OCI-LY1 (cell line): ENCODE measurements around the gene AKIRIN2.

Experiments used
- H2AFZ ChIP-seq: fragments of 200-600 bp; sonication (generic), shearing (Covaris generic); 2 replicates; pipeline ENCODE4 v1.6.0; 2014; ENCODE audit warnings: antibody characterized with exemption, mild to moderate bottlenecking, low read length
- H3F3A ChIP-seq: fragments of 200-600 bp; sonication (generic), shearing (Covaris generic); 2 replicates; pipeline ENCODE4 v1.6.0; 2014; ENCODE audit warnings: mild to moderate bottlenecking, antibody characterized with exemption, low read length, moderate library complexity; ENCODE audit not compliant: insufficient read depth
- H3K27ac ChIP-seq: fragments of 200-600 bp; sonication (generic); 2 replicates; pipeline ENCODE4 v1.5.1; 2014; ENCODE audit warnings: low read length, mixed run types, mild to moderate bottlenecking, low read depth; ENCODE audit not compliant: poor library complexity, severe bottlenecking
- H3K27me3 ChIP-seq: fragments of 200-600 bp; sonication (generic); 2 replicates; pipeline ENCODE4 v1.6.0; 2014; ENCODE audit warnings: antibody characterized with exemption, mild to moderate bottlenecking, low read length, moderate library complexity; ENCODE audit not compliant: insufficient read depth
- H3K36me3 ChIP-seq: fragments of 200-600 bp; sonication (generic); 2 replicates; pipeline ENCODE4 v1.6.1; 2014; ENCODE audit warnings: mild to moderate bottlenecking, antibody characterized with exemption, low read length, moderate library complexity, mixed read lengths; ENCODE audit not compliant: insufficient read depth
- H3K4me1 ChIP-seq: fragments of 200-600 bp; sonication (generic); 2 replicates; pipeline ENCODE4 v1.5.1; 2014; ENCODE audit warnings: mild to moderate bottlenecking, low read length, moderate library complexity; ENCODE audit not compliant: insufficient read depth, severe bottlenecking
- H3K4me2 ChIP-seq: fragments of 200-600 bp; sonication (generic), shearing (Covaris generic); 2 replicates; pipeline ENCODE4 v1.6.1; 2014; ENCODE audit warnings: low read length
- H3K4me3 ChIP-seq: fragments of 200-600 bp; sonication (generic); 2 replicates; pipeline ENCODE4 v1.5.1; 2014; ENCODE audit warnings: low read length, low read depth, mild to moderate bottlenecking, mixed read lengths; ENCODE audit not compliant: poor library complexity, severe bottlenecking
- H3K79me2 ChIP-seq: fragments of 200-600 bp; shearing (Covaris generic); 2 replicates; pipeline ENCODE4 v1.6.1; 2016; ENCODE audit warnings: mixed run types, low read length, mixed read lengths; ENCODE audit not compliant: insufficient read depth
- H3K9ac ChIP-seq: fragments of 200-600 bp; sonication (generic), shearing (Covaris generic); 2 replicates; pipeline ENCODE4 v1.6.1; 2014; ENCODE audit warnings: mild to moderate bottlenecking, low read length, mixed read lengths
- H3K9me2 ChIP-seq: fragments of 200-600 bp; sonication (generic), shearing (Covaris generic); 2 replicates; pipeline ENCODE4 v1.6.1; 2014; ENCODE audit warnings: low read depth, mild to moderate bottlenecking, low read length, mixed read lengths
- H3K9me3 ChIP-seq: fragments of 200-600 bp; shearing (Covaris generic); 2 replicates; pipeline ENCODE4 v1.6.1; 2014; ENCODE audit warnings: low read length, mixed read lengths
- H4K20me1 ChIP-seq: fragments of 200-600 bp; sonication (generic), shearing (Covaris generic); 2 replicates; pipeline ENCODE4 v1.6.0; 2016; ENCODE audit warnings: mild to moderate bottlenecking, low read length; ENCODE audit not compliant: insufficient read depth
- EZH2 ChIP-seq: fragments of 200-600 bp; sonication (generic), shearing (Covaris generic); IDR thresholded peaks from 2 replicates; pipeline ENCODE4 v1.8.0; 2017; ENCODE audit warnings: borderline replicate concordance, mixed run types, mild to moderate bottlenecking, antibody characterized with exemption, low read length, moderate library complexity, mixed read lengths
- TF ChIP-seq, protein P1 (sequence below): fragments of 200-600 bp; sonication (generic), shearing (Covaris generic); IDR thresholded peaks from 2 replicates; pipeline ENCODE4 v1.5.1; 2017; ENCODE audit warnings: mild to moderate bottlenecking, antibody characterized with exemption, low read length, moderate library complexity, mixed read lengths

AKIRIN2 gene

DNA sequence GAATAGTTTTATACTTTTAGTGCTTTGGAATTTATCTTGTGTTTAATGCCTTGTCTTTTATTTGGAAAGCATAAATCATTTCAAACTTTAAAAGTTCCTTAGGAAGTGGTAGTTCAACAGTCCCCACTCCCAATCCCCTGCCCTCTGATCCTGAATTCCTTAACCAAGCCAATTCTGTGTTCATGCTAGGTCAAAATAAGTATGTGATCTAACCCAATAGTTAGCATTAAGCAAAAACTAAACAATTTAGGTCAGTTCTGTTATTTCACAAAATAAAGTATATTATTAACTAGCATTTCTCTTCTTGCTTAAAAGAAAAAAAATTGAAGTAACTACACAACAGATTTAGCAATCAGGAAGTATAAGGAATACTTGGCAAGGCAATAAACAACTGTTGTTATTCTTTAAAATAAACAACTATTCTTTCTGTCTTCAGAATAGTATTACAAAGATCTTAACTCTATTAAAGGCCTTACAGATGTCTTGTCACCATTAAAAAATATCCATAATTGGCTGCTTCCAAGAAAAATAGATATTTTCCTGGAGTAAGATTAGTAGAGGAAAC, 37.0 kb downstream of the AKIRIN2 start:
- Histone ChIP-seq H3K4me2 (no peak overlapping the region), H2AFZ (no peak overlapping the region), H3K4me3 (no peak overlapping the region), H3K9me2 (no peaks in the 10 kb centered on the region), H3K9ac (no peak overlapping the region), H3K27me3 (no peaks in the 10 kb centered on the region), H3K4me1 (no peaks in the 10 kb centered on the region), H4K20me1 (no peaks in the 10 kb centered on the region), H3K36me3 (peaks cover 39% of the 10 kb centered on the region), H3K9me3 (no peaks in the 10 kb centered on the region), H3K79me2 (no peaks in the 10 kb centered on the region), H3F3A (peaks cover 4% of the 10 kb centered on the region; the same call in 1 of the 2 replicates), H3K27ac (no peak overlapping the region)
- TF ChIP-seq, protein P1, sequence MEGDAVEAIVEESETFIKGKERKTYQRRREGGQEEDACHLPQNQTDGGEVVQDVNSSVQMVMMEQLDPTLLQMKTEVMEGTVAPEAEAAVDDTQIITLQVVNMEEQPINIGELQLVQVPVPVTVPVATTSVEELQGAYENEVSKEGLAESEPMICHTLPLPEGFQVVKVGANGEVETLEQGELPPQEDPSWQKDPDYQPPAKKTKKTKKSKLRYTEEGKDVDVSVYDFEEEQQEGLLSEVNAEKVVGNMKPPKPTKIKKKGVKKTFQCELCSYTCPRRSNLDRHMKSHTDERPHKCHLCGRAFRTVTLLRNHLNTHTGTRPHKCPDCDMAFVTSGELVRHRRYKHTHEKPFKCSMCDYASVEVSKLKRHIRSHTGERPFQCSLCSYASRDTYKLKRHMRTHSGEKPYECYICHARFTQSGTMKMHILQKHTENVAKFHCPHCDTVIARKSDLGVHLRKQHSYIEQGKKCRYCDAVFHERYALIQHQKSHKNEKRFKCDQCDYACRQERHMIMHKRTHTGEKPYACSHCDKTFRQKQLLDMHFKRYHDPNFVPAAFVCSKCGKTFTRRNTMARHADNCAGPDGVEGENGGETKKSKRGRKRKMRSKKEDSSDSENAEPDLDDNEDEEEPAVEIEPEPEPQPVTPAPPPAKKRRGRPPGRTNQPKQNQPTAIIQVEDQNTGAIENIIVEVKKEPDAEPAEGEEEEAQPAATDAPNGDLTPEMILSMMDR = no peak
- no peak for TF ChIP-seq EZH2

- Histone ChIP-seq H2AFZ (no peak overlapping the region), H3K4me2 (no peak overlapping the region), H3K9ac (no peak overlapping the region), H3K9me3 (no peaks in the 10 kb centered on the region), H3F3A (peaks cover 4% of the 10 kb centered on the region; the same call in 1 of the 2 replicates), H3K36me3 (peaks cover 29% of the 10 kb centered on the region), H3K9me2 (no peaks in the 10 kb centered on the region), H4K20me1 (no peaks in the 10 kb centered on the region), H3K27me3 (no peaks in the 10 kb centered on the region), H3K4me3 (no peak overlapping the region), H3K4me1 (no peaks in the 10 kb centered on the region), H3K27ac (no peak overlapping the region), H3K79me2 (no peaks in the 10 kb centered on the region)
- no peak for TF ChIP-seq EZH2
- TF ChIP-seq, protein P1 = no peak
Observed at GRCh38 chr6:87663434-87663833, 38.6 kb downstream of the AKIRIN2 start.

DNA sequence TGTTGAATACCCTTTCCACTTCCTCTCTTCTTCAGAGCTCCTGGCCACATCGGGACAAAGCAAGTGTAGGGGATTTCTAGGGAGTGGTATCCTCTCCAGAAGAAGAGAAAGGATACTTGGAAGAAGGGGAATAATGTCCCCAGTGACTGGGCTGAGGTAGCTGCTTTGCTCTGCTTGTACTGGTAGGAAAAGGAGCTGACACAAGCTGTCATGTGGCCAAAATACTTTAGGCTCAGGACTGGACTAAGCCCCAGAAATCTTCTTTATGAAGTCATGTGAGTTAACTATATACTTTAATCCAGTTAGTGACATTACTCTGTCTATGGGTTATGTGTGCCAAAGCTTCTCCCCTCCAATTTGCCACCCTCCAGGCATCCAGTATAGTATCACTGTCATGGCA, 40.5 kb downstream of the AKIRIN2 start:
- H3K9me2 ChIP-seq = no peaks in the 10 kb centered on the region
- H4K20me1 ChIP-seq = no peaks in the 10 kb centered on the region
- peaks cover 27% of the 10 kb centered on the region for H3K36me3 ChIP-seq
- H2AFZ ChIP-seq = no peak overlapping the region
- peaks cover 7% of the 10 kb centered on the region for H3K4me1 ChIP-seq
- no peak overlapping the region for H3K9ac ChIP-seq
- no peaks in the 10 kb centered on the region for H3K27me3 ChIP-seq
- no peak overlapping the region for H3K4me2 ChIP-seq
- peaks cover 4% of the 10 kb centered on the region; the same call in 1 of the 2 replicates for H3F3A ChIP-seq
- H3K27ac ChIP-seq = no peak overlapping the region
- no peaks in the 10 kb centered on the region for H3K79me2 ChIP-seq
- no peak overlapping the region for H3K4me3 ChIP-seq
- H3K9me3 ChIP-seq = no peaks in the 10 kb centered on the region
- TF ChIP-seq, protein P1 = no peak
- TF ChIP-seq EZH2 = no peak
